NCI-H128 (cell line): ENCODE measurements around the gene PNLIPRP3.
"Not testable (repeated sequence)": the region's sequence is repeated elsewhere in the genome, so short reads cannot be mapped to it uniquely, and the experiment has no call there.

ENCODE experiments used
- DNase-seq: peaks from one replicate; lab custom pipeline; 2025; ENCODE audit not compliant: unreplicated experiment; lab: John Stamatoyannopoulos, UW

PNLIPRP3 gene

GRCh38 chr10:116427671-116428070 is at the start of gene PNLIPRP3:
Gene PNLIPRP3, plus strand, starts transcription at chr10:116427847. Its CDS starts 166 bp downstream, at chr10:116428013.
- no peak for DNase-seq

- DNase-seq: no peak
Measured at GRCh38 chr10:116382290-116382689, 45.4 kb upstream of the PNLIPRP3 start.

DNA sequence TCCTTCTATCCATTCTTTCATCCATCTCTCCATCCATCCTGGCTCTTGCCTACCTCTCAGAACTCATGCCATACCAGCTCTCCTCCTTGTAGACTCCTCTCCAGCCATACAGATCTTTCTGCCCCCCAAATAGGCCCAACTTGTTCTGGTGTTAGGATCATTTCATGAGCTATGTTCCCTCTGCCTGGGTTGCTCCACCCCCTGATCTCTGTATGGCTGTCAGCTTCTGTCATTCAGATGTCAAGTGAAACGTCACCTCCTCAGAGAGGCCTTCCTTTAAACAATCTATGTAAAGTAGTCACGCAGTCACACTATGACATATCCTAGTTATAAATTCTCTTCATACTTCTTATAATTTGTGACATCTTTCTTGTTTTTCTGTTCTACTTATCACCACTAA is 42.3 kb upstream of the PNLIPRP3 start:
- DNase-seq: no peak

DNA sequence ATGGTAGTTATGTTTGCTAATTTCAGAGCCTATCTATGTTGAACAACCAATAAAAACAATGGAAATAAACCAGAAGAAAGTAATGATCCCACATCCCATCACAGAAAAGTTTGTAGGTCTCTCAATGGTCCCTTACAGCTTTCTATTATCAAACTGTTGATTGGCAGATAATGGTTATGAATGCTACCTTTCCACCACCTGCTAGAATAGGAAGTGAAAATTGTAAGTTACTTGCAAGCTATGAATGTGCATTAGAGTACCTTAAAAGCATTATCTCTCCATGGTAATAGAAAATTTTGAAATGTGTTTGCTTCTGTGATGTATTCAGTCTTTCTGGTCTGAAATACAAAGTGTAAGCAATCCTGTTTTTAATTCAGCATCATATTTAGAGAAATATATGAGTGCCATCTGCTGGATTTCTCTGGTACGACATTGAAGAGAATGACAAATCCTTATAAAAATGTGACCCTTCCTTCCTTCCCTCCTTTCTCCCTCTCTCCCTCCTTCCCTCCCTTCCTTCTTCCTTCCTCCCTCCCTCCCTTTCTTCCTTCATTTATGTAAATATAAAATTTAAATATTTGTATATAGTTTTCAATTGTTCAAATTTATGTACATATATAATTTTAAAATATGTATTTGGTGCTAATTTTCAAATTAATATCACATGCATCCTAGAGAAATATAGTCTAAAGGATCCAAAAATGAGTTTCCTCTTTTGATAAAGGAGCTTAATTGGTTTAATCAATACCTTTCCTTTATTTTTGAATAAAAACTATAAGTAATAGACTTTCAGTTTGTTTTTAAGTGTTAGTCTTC is 41.4 kb upstream of the PNLIPRP3 start:
- DNase-seq: no peak

DNA sequence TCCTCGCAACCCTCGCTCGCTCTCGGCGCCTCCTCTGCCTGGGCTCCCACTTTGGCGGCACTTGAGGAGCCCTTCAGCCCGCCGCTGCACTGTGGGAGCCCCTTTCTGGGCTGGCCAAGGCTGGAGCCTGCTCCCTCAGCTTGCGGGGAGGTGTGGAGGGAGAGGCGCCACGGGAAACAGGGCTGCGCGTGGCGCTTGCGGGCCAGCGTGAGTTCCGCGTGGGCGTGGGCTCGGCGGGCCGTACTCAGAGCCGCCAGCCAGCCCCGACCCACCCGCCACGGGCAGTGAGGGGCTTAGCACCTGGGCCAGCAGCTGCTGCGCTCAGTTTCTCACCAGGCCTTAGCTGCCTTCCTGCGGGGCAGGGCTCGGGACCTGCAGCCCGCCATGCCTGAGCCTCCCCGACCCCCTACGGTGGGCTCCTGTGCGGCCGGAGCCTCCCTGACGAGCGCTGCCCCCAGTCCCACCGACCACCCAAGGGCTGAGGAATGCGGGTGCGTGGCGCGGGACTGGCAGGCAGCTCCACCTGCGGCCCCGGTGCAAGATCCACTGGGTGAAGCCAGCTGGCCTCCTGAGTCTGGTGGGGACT is 34.3 kb upstream of the PNLIPRP3 start:
- DNase-seq: not testable (repeated sequence)

GRCh38 chr10:116395223-116395985 is 32.2 kb upstream of the PNLIPRP3 start:
- no peak for DNase-seq

DNA sequence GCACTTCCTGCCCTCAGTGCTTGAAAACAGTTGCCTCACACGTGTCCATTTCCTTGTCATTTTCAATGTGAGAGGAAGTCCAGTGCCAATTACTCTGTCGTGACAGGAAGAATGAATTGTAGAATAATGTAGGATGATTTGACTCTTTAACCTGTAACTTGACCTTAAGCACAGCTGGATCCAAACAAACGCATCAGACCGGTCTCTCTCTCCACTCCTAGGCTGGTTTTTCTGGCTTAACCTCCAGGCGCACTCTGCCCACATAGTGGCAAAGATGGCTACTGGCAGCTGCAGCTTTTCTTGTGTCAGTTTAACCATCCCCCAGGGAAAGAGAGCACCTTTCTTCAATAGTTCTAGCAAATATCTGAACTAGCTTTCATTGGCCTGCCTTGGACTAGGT is 29.4 kb upstream of the PNLIPRP3 start:
- no peak for DNase-seq

GRCh38 chr10:116402858-116403257 is 24.8 kb upstream of the PNLIPRP3 start:
- no peak for DNase-seq

GRCh38 chr10:116403740-116404250 is 23.9 kb upstream of the PNLIPRP3 start:
- no peak for DNase-seq

DNA sequence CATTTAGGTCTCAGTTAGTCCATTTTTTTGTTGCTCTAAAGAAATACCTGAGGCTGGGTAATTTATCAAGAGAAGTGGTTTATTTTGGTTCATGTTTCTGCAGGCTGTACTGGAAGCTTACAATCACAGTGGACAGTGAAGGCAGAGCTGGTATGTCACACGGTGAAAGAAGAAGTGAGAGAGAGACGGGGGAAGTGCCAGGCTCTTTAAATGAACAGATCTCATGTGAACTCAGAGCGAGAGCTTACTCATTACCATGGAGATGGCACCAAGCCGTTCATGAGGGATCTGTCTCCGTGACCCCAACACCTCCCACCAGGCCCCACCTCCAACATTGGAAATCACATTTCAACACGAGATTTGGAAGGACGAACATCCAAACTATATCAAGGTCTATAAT is 18.9 kb upstream of the PNLIPRP3 start:
- DNase-seq: no peak

DNA sequence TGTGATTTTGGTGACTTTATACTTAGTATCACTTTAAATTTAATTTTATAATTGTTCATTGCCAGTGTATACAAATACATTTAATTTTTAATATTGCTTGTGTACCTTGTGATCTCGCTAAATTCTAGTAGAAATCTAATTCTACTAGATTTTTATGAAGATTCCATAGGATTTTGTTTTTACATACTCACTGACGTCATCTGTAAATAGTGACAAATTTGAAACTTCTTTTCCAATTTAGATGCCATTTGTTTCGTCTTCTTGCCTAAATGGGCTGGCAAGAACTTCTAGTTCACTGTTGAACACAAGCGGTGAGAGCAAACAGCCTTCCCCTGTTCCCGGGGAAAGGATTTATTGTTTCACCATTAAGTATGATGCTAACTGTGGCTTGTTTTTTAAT is 17.3 kb upstream of the PNLIPRP3 start:
- no peak for DNase-seq

DNA sequence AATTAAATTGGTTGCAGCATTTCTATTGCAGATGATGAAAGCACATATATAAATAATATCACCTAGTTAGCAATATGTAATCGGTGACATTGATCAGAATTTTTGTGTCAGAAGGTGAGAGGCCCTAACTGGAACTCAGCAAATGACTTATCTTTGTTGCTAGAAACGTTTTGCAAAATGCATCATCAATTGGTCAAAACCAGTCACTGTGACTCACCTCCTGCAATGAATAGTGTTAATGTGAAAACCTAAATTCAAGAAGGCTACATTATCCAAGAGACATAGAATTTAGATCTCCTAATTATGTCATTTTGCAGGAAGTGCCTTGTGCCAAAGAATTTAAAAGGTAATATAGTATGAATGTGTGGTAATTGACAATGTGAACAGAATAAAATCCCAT is 9.8 kb upstream of the PNLIPRP3 start:
- DNase-seq: no peak

GRCh38 chr10:116418389-116418788 is 9.3 kb upstream of the PNLIPRP3 start:
- no peak for DNase-seq

GRCh38 chr10:116421815-116422214 is 5.8 kb upstream of the PNLIPRP3 start:
- DNase-seq: no peak

- DNase-seq: no peak
Measured at GRCh38 chr10:116429288-116429977, 1.8 kb downstream of the PNLIPRP3 start.

GRCh38 chr10:116430288-116430687 is 2.6 kb downstream of the PNLIPRP3 start:
- no peak for DNase-seq

DNA sequence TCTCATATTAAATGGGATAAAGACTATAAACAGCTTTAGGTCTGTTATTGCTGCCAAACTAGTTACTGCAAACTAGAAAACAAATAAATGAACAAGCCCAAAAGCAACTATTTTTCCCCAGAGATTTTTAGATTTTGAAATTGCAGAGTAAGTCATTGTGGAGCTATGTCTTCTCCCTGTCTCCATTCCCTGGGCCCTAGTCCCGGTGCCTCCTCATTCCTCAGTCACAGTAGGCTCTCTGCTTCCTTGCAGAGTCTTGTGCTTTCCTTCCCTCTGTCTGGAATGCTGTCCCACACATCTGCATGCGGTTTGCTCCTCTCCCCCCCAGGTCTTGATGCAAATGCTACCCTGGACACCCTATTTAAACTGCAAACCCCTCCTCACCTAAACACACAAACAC is 4.0 kb downstream of the PNLIPRP3 start:
- no peak for DNase-seq

DNA sequence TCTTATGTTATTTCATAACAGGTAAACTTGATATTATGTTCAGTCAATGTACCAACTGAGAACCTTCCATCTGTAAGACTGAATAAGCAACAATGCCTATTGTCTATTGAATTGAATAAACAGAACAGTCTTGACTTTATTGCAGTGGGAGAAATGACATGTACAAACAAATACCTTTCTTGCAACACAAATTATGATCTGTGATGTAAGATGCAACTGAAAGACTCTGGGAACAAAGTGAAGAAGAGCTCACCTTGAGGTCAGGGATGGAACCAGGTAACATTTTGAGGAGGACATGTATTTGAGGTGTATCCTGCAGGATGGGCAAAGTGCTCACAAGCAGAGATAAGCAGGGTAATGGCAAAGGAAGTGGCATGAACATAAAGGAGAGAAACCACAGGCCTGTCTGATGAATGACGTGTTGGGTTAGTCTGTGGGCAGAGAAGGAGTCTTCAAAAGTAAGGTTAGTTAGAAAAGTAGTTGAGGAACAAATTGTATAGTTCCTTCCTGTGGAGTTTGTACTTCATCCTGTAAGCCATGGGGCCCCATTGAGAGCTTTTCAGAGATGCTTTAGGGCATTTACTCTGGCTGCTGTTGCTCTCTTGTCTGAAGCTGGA is 9.5 kb downstream of the PNLIPRP3 start:
- no peak for DNase-seq

DNA sequence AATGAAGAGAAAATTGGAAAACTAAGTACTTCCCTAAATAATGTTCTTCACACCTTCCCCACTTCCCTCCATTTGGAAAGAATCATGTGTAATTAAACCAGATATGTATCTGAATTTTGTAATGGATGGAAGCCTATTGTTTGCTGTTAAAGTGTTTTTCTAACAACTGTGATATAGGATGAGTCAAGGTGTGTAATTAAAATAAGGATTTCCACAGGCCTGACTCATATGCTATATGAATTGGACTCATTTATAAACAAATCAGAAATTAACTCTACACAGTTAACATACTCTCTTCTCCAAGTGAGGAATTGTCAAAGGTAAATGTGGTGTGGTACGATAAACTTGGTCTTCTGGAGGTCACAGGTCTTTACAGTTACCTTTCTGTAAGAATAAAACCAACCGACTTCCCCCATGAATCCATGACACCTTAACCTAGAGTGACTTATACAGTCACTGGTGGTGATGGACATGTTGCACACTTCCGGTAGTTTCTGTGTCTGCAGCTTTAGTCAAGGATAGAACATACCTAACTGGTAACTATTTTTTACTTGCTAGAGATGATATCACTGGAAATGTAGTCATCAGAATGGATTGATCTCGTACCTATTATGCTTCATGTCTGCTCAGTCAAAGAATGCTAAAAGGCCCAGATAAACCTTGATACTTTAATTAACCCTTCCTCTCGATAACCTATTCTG is 12.8 kb downstream of the PNLIPRP3 start:
- no peak for DNase-seq

DNA sequence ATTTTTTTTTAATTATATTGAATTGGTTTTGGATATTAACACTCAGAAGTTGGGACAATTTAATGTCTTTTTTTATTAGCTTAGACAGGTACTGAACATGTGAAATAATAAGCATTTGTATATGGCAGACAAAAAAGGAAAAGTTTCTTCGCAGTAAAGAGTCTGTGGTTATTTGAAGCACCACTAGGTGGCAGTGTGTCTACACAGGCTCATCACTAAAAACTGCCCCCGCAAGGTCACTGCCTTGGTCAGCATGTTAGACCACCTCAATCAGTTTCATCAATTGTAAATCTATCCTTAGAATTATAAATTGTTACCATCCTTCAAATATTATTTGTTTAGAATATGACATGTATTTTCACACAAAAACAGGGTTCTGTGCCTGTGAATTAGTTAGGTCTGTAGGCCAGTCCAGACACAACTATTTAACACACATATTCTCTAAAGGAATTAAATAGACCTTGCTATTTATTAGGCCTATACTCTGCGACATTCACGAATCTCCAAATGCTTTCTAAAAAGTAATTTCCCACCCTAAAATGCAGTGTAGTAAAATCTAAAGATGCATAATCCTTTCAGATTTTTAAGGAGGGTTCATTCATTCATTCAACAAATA is 17.0 kb downstream of the PNLIPRP3 start:
- DNase-seq: no peak
